ENCODE measurements around the gene CACNA1G. TPM values are rescaled to one million over a fixed set of nuclear protein-coding genes. Genes with fewer than 3 reads are reported as not detected.

The CACNA1G gene
- total and polyA plus RNA-seq, 4 donors, result under 0.01 to 0.14 (median 0.01) TPM; not detected in 1

- Histone ChIP-seq H3K9me3 (ENCODE audit: control insufficient read depth in 4 of 4, low read length in 3 of 4) (no peaks in the 10 kb centered on the region), H3K27ac (ENCODE audit: low read depth in 1 of 2, low read length in 2 of 2) (no peak overlapping the region), H3K4me1 (ENCODE audit: control insufficient read depth in 4 of 4, insufficient read depth in 4 of 4, low read length in 3 of 4) (peaks cover 30 to 56% (median 45%) of the 10 kb centered on the region in 4 donors), H3K9ac (ENCODE audit: low read depth in 1 of 2, low read length in 2 of 2) (no peak overlapping the region), H3K27me3 (ENCODE audit: control insufficient read depth in 4 of 4, insufficient read depth in 4 of 4, low read length in 3 of 4) (no peaks in the 10 kb centered on the region), H3K36me3 (ENCODE audit: control insufficient read depth in 4 of 4, insufficient read depth in 3 of 4, low read depth in 1 of 4, low read length in 3 of 4) (peaks cover 0 to 8% (median 2%) of the 10 kb centered on the region in 4 donors), H3K4me3 (ENCODE audit: low read depth in 1 of 3, low read length in 3 of 3) (no peak overlapping the region)
- TF ChIP-seq TAF1 (conservative IDR thresholded peaks at IDR 0.05), result no peak
- no peak for TF ChIP-seq FOXA1 (IDR thresholded peaks at IDR 0.05)
- no peak for TF ChIP-seq JUND (IDR thresholded peaks at IDR 0.05)
- no peak for TF ChIP-seq SP1 (IDR thresholded peaks at IDR 0.05)
- TF ChIP-seq HNF4A (conservative IDR thresholded peaks at IDR 0.05), result no peak
- no peak for TF ChIP-seq YY1 (IDR thresholded peaks at IDR 0.05)
- TF ChIP-seq ZBTB33 (IDR thresholded peaks at IDR 0.05), result no peak
- TF ChIP-seq REST (IDR thresholded peaks at IDR 0.05), result no peak
- no peak for DNase-seq (ENCODE audit: low spot score)
- 90% methylated on average over 12 of the region's 12 CpGs for WGBS
Observed at GRCh38 chr17:50664788-50665458, 104.4 kb downstream of the CACNA1G start.

GRCh38 chr17:50665838-50666237, 105.3 kb downstream of the CACNA1G start:
- no peak overlapping the region for H3K4me3 ChIP-seq (ENCODE audit: low read depth in 1 of 3, low read length in 3 of 3)
- no peak overlapping the region for H3K9ac ChIP-seq (ENCODE audit: low read depth in 1 of 2, low read length in 2 of 2)
- WGBS, result 86% methylated on average over 5 of the region's 5 CpGs
- H3K27me3 ChIP-seq (ENCODE audit: control insufficient read depth in 4 of 4, insufficient read depth in 4 of 4, low read length in 3 of 4), result no peaks in the 10 kb centered on the region
- peaks cover 0 to 8% (median 2%) of the 10 kb centered on the region in 4 donors for H3K36me3 ChIP-seq (ENCODE audit: control insufficient read depth in 4 of 4, insufficient read depth in 3 of 4, low read depth in 1 of 4, low read length in 3 of 4)
- H3K4me1 ChIP-seq (ENCODE audit: control insufficient read depth in 4 of 4, insufficient read depth in 4 of 4, low read length in 3 of 4), result peaks cover 25 to 48% (median 39%) of the 10 kb centered on the region in 4 donors
- H3K9me3 ChIP-seq (ENCODE audit: control insufficient read depth in 4 of 4, low read length in 3 of 4), result no peaks in the 10 kb centered on the region
- TF ChIP-seq ATF3 (IDR thresholded peaks at IDR 0.05) (no peak), RXRA (IDR thresholded peaks at IDR 0.05) (no peak), NR2F2 (IDR thresholded peaks at IDR 0.05) (no peak), HNF4A (conservative IDR thresholded peaks at IDR 0.05) (no peak), TAF1 (conservative IDR thresholded peaks at IDR 0.05) (no peak), YY1 (IDR thresholded peaks at IDR 0.05) (no peak), FOXA1 (IDR thresholded peaks at IDR 0.05) (no peak), JUND (IDR thresholded peaks at IDR 0.05) (no peak), REST (IDR thresholded peaks at IDR 0.05) (no peak), EGR1 (IDR thresholded peaks at IDR 0.05; ENCODE audit: low read depth in 2 of 2) (no peak), HNF4G (IDR thresholded peaks at IDR 0.05) (no peak), RAD21 (IDR thresholded peaks at IDR 0.05) (no peak), GABPA (IDR thresholded peaks at IDR 0.05 in 1 of 2, conservative IDR thresholded peaks at IDR 0.05 in 1 of 2) (no peak)
- TF ChIP-seq, protein P1, sequence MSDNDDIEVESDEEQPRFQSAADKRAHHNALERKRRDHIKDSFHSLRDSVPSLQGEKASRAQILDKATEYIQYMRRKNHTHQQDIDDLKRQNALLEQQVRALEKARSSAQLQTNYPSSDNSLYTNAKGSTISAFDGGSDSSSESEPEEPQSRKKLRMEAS (IDR thresholded peaks at IDR 0.05), result no peak
- TF ChIP-seq, protein P2, sequence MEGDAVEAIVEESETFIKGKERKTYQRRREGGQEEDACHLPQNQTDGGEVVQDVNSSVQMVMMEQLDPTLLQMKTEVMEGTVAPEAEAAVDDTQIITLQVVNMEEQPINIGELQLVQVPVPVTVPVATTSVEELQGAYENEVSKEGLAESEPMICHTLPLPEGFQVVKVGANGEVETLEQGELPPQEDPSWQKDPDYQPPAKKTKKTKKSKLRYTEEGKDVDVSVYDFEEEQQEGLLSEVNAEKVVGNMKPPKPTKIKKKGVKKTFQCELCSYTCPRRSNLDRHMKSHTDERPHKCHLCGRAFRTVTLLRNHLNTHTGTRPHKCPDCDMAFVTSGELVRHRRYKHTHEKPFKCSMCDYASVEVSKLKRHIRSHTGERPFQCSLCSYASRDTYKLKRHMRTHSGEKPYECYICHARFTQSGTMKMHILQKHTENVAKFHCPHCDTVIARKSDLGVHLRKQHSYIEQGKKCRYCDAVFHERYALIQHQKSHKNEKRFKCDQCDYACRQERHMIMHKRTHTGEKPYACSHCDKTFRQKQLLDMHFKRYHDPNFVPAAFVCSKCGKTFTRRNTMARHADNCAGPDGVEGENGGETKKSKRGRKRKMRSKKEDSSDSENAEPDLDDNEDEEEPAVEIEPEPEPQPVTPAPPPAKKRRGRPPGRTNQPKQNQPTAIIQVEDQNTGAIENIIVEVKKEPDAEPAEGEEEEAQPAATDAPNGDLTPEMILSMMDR (IDR thresholded peaks at IDR 0.05; ENCODE audit: low read depth, low read length, missing input control), result no peak
- no peak for DNase-seq (ENCODE audit: low spot score)
- H3K27ac ChIP-seq (ENCODE audit: low read depth in 1 of 2, low read length in 2 of 2), result peak overlapping the region in 1 of 2 donors; percentile 4

Data from liver (tissue), 9 donors.